IMR-90 (cell line): ENCODE results near the gene GAL3ST2. TPM values are rescaled to one million over a fixed set of nuclear protein-coding genes. Genes with fewer than 3 reads are reported as not detected.
"Not testable (repeated sequence)": the region's sequence is repeated elsewhere in the genome, so short reads cannot be mapped to it uniquely, and the experiment has no call there.

Source experiments
- ATAC-seq: fragments of 200-7000 bp; cut with Tn5 transposase; 2 replicates; pipeline ENCODE4 v1.9.1; 2020; ENCODE audit warnings: low read depth, mild to moderate bottlenecking, moderate library complexity
- BruUV-seq: library from RNA; stranded (reverse); fragments of 400-500 nt; replicated peaks from 2 replicates; lab custom pipeline; 2021; lab: Mats Ljungman, UMichigan
- CTCF ChIA-PET: fragments of 300-600 bp; formaldehyde crosslinking; extraction: SDS; loops from one replicate; lab custom pipeline; 2021; ENCODE audit warnings: antibody characterized with exemption; lab: Yijun Ruan, JAX
- POLR2A ChIA-PET: fragments of 300-600 bp; sonication (Branson Sonifier 250); formaldehyde crosslinking; loops from one replicate; lab custom pipeline; 2022; ENCODE audit warnings: antibody characterized with exemption; ENCODE audit not compliant: unreplicated experiment; lab: Charles Lee
- DNase-seq: peaks from one replicate; pipeline ENCODE4 v3.0.0; 2013
- H2AFZ ChIP-seq: replicated peaks from 2 replicates; pipeline ENCODE3; 2013; ENCODE audit warnings: low read length, mild to moderate bottlenecking; ENCODE audit not compliant: poor library complexity
- H2AK5ac ChIP-seq: 2 replicates; pipeline ENCODE4 v1.6.1; 2013; ENCODE audit warnings: low read depth, low read length, inconsistent platforms
- H2AK9ac ChIP-seq: replicated peaks from 2 replicates; pipeline ENCODE3; 2013; ENCODE audit warnings: mild to moderate bottlenecking, low read depth, low read length, moderate library complexity; ENCODE audit not compliant: poor library complexity
- H2BK120ac ChIP-seq: 2 replicates; pipeline ENCODE4 v1.6.1; 2013; ENCODE audit warnings: low read depth, low read length, inconsistent platforms
- H2BK15ac ChIP-seq: 3 replicates; pipeline ENCODE4 v1.6.1; 2013; ENCODE audit warnings: low read depth, low read length, inconsistent platforms
- H2BK20ac ChIP-seq: 2 replicates; pipeline ENCODE4 v1.6.1; 2013; ENCODE audit warnings: low read depth, mild to moderate bottlenecking, inconsistent platforms, low read length, moderate library complexity
- H2BK5ac ChIP-seq: 2 replicates; pipeline ENCODE4 v1.6.1; 2013; ENCODE audit warnings: mild to moderate bottlenecking, low read depth, low read length, inconsistent platforms; ENCODE audit not compliant: poor library complexity, severe bottlenecking
- H3K14ac ChIP-seq: replicated peaks from 2 replicates; pipeline ENCODE4 v1.6.1; 2013; ENCODE audit warnings: low read depth, low read length, inconsistent platforms
- H3K18ac ChIP-seq: 2 replicates; pipeline ENCODE4 v1.6.1; 2013; ENCODE audit warnings: low read depth, low read length, control low read depth
- H3K23ac ChIP-seq: 2 replicates; pipeline ENCODE4 v1.6.1; 2013; ENCODE audit warnings: low read depth, low read length, inconsistent platforms
- H3K27ac ChIP-seq: 2 replicates; pipeline ENCODE4 v1.5.1; 2013; ENCODE audit warnings: mild to moderate bottlenecking, control low read depth, low read length; ENCODE audit not compliant: insufficient read depth
- H3K27me3 ChIP-seq: 2 replicates; pipeline ENCODE4 v1.6.1; 2013; ENCODE audit warnings: low read length; ENCODE audit not compliant: control insufficient read depth, insufficient read depth
- H3K36me3 ChIP-seq: 2 replicates; pipeline ENCODE4 v1.6.1; 2013; ENCODE audit warnings: low read length, mixed read lengths; ENCODE audit not compliant: control insufficient read depth, insufficient read depth
- H3K4ac ChIP-seq: 2 replicates; pipeline ENCODE4 v1.6.1; 2013; ENCODE audit warnings: low read depth, low read length, inconsistent platforms
- H3K4me1 ChIP-seq: 2 replicates; pipeline ENCODE4 v1.6.1; 2013; ENCODE audit warnings: low read length, mixed read lengths; ENCODE audit not compliant: control insufficient read depth, insufficient read depth
- H3K4me2 ChIP-seq: 2 replicates; pipeline ENCODE4 v1.6.1; 2013; ENCODE audit warnings: low read depth, mild to moderate bottlenecking, control low read depth, low read length, moderate library complexity
- H3K4me3 ChIP-seq: 2 replicates; pipeline ENCODE4 v1.5.1; 2013; ENCODE audit warnings: low read depth, mild to moderate bottlenecking, control low read depth, low read length, moderate library complexity; ENCODE audit not compliant: insufficient read depth
- H3K56ac ChIP-seq: 2 replicates; pipeline ENCODE4 v1.6.1; 2013; ENCODE audit warnings: low read length, inconsistent platforms; ENCODE audit not compliant: insufficient read depth; ENCODE audit errors: extremely low read depth
- H3K79me1 ChIP-seq, 2 experiments: 2 replicates each; pipeline ENCODE4 v1.6.1; 2013; ENCODE audit warnings: low read length in 2 of 2, inconsistent platforms in 1 of 2, low read depth in 1 of 2
- H3K9ac ChIP-seq: 2 replicates; pipeline ENCODE4 v1.6.1; 2013; ENCODE audit warnings: low read depth, low read length, control low read depth
- H3K9me1 ChIP-seq: 2 replicates; pipeline ENCODE4 v1.6.1; 2013; ENCODE audit warnings: low read length, inconsistent platforms; ENCODE audit not compliant: insufficient read depth
- H3K9me3 ChIP-seq: 2 replicates; pipeline ENCODE4 v1.6.1; 2013; ENCODE audit warnings: low read length; ENCODE audit not compliant: control insufficient read depth, insufficient read depth
- H4K20me1 ChIP-seq: 2 replicates; pipeline ENCODE4 v1.6.1; 2013; ENCODE audit warnings: low read length, inconsistent platforms; ENCODE audit not compliant: insufficient read depth
- H4K5ac ChIP-seq: 2 replicates; pipeline ENCODE4 v1.6.1; 2013; ENCODE audit warnings: mild to moderate bottlenecking, low read depth, low read length, control low read depth
- H4K8ac ChIP-seq, 2 experiments: 2 replicates each; pipeline ENCODE4 v1.6.1; 2013; ENCODE audit warnings: low read depth in 2 of 2, low read length in 2 of 2, control low read depth in 1 of 2, inconsistent platforms in 1 of 2
- H4K91ac ChIP-seq: 2 replicates; pipeline ENCODE4 v1.6.1; 2013; ENCODE audit warnings: low read depth, low read length, inconsistent platforms; ENCODE audit not compliant: insufficient read depth
- USF2 ChIP-seq: fragments of 150-350 bp; IDR thresholded peaks from 2 replicates; pipeline ENCODE4 v1.6.1; 2017; ENCODE audit warnings: mild to moderate bottlenecking, antibody characterized with exemption, low read length, low read depth
- WGBS, 2 experiments: methylation state at CpG; one replicate each; pipeline versions ENCODE4 v1.1.5 to v1.1.7; 2013; ENCODE audit warnings: missing lambda C conversion rate in 2 of 2; ENCODE audit not compliant: insufficient read length in 1 of 2; ENCODE audit errors: extremely low coverage in 2 of 2; 5-methylcytosine and 5-hydroxymethylcytosine counted together
- dilution Hi-C: fragments of 300-500 bp; cut with HindIII; formaldehyde crosslinking; loops from one replicate; pipeline ENCODE4 v1.14.3; 2018; ENCODE audit warnings: low sequenced_read_pairs; ENCODE audit not compliant: unreplicated experiment
- in situ Hi-C: fragments of 300-500 bp; cut with MboI; formaldehyde crosslinking; loops from 3 replicates; pipeline ENCODE4 v1.14.3; 2019; ENCODE audit warnings: low sequenced_read_pairs, inconsistent platforms, mixed read lengths
- intact Hi-C: fragments of 100-400 bp; cut with micrococcal nuclease; formaldehyde crosslinking; loops from 2 replicates; pipeline ENCODE4 v1.10.0; 2022
- polyA plus RNA-seq, 3 experiments: library from polyadenylated mRNA; depleted of rRNA; stranded (reverse); fragments of >200 nt; gene quantifications; 2 replicates each; pipeline ENCODE4 v1.2.3, GENCODE V29; 2012; ENCODE audit warnings: low replicate concordance in 1 of 3
- total RNA-seq: library from RNA; depleted of rRNA; stranded (reverse); fragments of >200 nt; gene quantifications from 2 replicates; pipeline ENCODE4 v1.2.3, GENCODE V29; 2012

GAL3ST2 gene
- total and polyA plus RNA-seq, 2 of the 4 experiments (the other 2 are of a cell fraction), result 0.07 TPM; not detected in 1

GRCh38 chr2:241822264-241822623 lies 45.6 kb downstream of the GAL3ST2 start (continued):
- no peak for TF ChIP-seq USF2

DNA sequence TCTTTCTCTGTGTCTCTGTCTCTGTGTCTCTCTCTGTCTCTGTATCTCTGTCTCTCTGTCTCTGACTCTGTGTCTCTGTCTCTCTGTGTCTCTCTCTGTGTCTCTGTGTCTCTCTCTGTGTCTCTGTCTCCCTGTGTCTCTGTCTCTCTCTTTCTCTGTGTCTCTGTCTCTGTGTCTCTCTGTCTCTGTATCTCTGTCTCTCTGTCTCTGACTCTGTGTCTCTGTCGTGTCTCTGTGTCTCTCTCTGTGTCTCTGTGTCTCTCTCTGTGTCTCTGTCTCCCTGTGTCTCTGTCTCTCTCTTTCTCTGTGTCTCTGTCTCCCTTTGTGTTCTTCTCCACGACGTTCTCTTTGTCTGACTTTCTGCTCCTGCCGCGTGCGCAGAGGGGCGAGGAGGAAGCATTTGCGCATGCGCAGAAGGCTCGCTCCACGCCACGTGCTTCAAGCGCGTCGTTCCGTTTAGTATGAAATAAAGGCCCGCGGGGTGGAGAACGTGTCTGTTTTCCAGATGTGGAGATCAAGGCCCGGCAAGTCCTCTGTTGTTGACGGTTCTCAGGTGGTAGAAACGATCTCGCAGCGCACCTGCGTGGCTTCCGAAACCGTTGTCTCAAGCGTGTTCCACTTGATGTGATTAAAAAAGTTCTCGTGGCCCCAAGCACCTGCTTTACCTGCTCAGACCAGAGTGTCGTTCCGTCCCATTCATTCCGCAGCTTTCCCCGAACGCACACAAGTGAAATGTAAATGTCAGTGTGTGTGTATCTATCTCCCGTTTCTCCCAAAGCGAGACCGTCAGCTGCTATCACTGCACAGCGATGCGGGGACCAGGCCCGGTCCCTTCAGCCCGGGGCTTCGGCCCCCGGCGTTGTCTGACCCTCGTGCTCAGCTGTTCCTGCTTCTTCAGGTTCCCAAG lies 47.2 kb downstream of the GAL3ST2 start:
- H3K79me1 ChIP-seq, CTCF ChIA-PET, H2AK9ac ChIP-seq, H3K14ac ChIP-seq, H3K27me3 ChIP-seq, H2BK20ac ChIP-seq, BruUV-seq, H2AFZ ChIP-seq, DNase-seq, H3K4ac ChIP-seq, H4K91ac ChIP-seq, H3K18ac ChIP-seq, H2BK120ac ChIP-seq, H3K56ac ChIP-seq, H2BK15ac ChIP-seq, H2AK5ac ChIP-seq, H3K27ac ChIP-seq, H3K23ac ChIP-seq, POLR2A ChIA-PET, ATAC-seq, H3K4me1 ChIP-seq, H4K5ac ChIP-seq, H3K4me2 ChIP-seq, H3K9me1 ChIP-seq, intact Hi-C loops, H4K8ac ChIP-seq, H2BK5ac ChIP-seq, H3K36me3 ChIP-seq, H3K9ac ChIP-seq, H3K4me3 ChIP-seq, in situ Hi-C loops, dilution Hi-C loops, H4K20me1 ChIP-seq: not testable (repeated sequence)
- H3K9me3 ChIP-seq, result peaks cover 10% of the 10 kb centered on the region
- WGBS, 2 experiments, result 87% methylated on average over 29 of the region's 45 CpGs; no CpG with 5 or more reads in 1 of the 2 experiments
